ENCODE results near the gene ARFRP1.
A peak's percentile ranks its signal among the peaks of the same experiment; 100 is the strongest.

ARFRP1 gene, protein sequence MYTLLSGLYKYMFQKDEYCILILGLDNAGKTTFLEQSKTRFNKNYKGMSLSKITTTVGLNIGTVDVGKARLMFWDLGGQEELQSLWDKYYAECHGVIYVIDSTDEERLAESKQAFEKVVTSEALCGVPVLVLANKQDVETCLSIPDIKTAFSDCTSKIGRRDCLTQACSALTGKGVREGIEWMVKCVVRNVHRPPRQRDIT

DNA sequence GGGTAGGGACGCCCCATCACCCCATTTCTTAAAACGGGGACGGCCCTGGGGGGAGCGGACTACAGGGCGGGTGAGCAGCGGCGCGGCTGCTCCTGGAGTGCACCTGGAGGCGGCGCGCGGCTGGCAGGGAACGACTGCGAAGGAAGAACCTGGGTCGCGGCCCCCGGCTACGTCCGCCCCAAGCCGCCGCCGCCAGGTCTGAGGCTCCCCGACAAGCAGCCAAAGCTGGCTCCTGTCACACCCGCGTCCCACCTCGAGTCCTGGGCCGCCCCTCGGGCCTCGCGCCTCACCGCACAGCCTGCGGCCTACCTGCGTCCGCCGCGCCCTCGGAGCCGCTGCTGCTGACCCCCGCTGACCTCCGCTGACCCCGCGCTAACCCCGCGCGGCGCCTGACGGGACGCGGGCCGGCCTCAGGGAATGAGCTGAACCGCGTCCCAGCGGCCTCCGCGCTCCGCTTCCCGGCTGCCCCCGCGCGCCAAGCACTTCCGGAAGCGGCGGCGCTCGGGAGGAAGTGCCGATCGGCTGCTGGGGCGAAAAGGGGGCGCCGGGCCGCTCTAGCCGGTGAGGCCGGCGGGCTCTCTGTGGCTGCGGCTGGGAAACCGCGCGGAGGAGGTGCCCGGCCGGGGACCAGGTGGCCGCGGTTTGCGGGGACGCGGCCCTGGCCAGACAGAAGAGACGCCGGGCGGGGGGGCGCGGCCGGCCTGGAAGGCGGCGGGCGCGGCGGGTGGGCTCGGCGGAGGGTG lies at the start of gene ARFRP1, which contains the start of gene ZGPAT:
TSS of gene ARFRP1 (minus strand) at position 419 of the 743 bp plus-strand sequence. CDS start 885 bp downstream, outside the sequence.
TSS of gene ZGPAT (plus strand) at position 482 of the 743 bp plus-strand sequence. CDS start 542 bp downstream, outside the sequence.
- DNase-seq = peak; percentile 84 to 85

DNA sequence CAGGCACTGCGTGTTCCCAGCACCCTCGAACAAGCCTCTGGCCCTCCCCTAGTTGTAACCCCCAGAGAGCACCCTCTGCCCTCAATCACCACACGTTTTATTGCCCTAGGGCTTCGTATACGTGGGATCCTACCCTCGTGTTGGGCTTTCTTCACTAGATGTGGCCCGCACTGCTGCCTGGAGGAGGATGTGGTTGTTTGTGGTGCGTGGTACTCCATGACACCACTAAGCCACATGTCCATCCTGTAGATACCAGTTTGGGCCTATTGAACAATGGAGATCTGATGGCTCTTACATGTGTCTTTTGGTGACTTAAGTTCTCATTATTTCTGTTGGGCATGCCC lies 48.8 kb upstream of the ARFRP1 start:
- DNase-seq = no peak

DNA sequence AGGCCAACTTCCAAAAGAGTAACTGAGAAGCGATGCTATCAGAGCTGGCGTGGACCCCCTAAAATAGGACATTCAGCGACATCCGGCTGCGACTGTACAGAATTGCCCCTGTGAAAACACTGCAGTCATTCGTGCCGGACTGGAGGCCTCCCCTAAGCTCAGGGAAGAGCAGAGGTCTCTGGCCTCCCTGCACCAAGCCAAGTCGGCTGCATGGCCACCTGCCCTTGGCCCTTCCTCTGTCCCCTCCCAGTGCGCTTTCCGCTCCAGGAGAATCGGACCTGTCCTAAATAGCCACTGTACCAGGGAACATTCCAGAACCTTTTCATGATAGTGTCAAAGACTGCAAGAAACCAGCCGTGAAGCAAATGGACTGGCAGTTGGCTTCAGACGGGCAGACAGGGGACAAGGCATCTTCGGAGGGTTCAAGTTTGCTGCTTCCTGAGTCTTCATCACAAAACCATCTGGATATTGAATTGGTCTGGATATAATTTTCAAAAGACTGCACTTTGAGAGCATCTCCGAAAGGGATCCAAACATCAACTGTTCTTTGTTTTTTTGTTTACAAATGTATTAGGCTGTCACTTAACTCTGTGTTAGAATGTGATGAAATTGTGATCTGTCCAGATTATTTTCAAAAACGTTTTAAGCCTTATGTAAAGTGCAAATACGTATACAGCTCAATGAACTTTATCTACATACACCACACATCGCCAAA lies 48.3 kb upstream of the ARFRP1 start:
- DNase-seq = no peak

DNA sequence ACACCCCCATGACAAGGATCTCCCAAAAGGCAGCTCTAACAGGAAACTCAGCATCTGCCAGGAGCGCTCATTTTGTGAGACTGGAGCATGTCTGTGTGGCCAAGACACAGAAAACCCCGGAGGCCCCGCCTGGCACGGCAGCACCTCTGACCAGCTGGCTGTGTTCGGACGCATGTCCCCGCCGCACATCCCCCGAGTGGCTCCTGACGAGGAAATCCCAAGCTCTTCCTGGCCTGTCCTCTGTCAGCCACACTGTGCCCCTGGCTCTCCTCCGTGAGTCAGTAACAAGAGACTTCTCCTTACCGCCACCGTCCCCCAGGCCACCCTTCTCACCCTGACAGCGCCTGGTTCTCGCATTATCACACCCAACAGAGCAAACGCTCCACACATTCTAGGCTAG lies 46.2 kb upstream of the ARFRP1 start:
- no peak for DNase-seq

DNA sequence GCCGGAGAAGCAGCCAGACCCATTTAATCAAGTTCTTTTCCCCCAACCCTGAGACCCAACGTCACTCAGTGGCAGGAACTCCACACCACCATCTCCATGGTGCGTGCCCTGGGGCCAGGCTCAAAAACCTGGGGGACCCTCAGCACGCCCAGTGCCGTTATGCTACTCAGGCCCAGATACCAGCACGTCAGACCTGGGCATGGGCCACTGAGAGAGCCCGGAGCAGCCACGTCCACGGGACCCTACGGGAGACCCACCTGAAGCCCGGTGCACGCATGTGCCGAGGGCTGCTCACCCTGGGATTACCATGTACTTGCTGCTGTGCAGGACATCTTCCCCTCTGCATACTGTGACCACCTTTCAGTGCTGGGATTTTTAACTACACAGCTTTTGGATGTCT lies 45.6 kb upstream of the ARFRP1 start:
- DNase-seq = no peak

DNA sequence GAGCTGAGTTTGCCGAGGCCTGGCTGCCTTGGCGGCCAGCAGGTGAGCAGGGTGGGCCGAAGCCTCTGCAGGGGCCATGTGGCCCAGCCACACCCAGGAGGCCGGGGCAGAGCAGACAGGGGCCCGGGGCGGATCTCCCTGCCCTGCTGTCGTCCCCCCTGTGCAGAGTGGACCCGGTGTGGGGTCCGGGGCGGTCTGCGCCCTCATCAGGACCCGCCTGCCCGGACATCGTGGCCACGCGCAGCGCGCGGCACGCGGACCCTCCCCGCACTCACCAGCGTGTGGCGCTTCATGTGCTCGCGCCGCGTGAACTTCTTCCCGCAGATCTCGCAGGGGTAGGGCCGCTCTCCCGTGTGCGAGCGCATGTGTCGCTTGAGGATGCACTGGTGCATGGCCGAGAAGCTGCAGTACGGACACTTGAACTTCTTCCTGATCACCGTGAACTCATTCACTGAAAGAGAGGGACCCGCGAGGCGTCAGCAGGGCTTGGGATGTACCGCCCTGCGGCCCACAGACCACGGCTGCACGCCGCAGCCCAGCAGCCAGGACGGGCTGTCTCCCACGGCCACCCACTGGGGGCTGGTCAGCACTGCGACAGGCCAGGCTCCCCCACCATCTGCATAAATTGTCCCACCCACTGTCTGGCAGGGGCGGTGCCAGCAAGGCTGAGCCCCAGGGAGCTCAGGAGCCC lies 44.8 kb upstream of the ARFRP1 start:
- no peak for DNase-seq

DNA sequence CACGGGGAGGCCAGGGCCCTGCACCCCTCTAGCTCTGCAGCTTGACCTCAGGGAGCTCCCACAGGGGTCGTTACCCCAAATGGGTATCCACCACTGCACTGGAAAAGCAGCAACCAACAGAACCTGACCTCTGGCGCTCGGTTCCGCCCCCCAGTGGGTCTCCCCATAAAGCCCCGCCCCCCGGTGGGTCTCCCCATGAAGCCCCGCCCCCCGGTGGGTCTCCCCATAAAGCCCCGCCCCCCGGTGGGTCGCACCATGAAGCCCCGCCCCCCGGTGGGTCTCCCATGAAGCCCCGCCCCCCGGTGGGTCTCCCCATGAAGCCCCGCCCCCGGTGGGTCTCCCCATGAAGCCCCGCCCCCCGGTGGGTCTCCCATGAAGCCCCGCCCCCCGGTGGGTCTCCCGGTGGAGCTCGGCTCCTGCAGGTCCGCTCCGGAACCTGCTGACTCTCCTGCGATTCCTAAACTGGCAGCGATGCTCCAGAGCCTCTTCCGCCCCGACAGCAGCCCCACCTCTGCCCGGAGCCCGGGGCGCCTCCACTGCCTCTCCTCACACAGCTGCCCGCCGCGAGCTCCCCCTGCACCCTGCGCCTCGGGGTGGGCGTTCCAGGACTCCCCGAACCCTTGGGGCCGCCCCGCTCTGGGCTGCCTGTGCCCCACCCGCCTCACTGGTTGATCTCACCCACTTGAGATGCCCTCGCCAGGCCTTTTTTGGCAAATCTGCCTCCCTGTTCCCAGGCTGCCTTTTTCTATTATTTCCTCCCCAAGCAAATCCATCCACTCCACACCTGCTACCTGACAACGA lies 43.9 kb upstream of the ARFRP1 start:
- DNase-seq = no peak

DNA sequence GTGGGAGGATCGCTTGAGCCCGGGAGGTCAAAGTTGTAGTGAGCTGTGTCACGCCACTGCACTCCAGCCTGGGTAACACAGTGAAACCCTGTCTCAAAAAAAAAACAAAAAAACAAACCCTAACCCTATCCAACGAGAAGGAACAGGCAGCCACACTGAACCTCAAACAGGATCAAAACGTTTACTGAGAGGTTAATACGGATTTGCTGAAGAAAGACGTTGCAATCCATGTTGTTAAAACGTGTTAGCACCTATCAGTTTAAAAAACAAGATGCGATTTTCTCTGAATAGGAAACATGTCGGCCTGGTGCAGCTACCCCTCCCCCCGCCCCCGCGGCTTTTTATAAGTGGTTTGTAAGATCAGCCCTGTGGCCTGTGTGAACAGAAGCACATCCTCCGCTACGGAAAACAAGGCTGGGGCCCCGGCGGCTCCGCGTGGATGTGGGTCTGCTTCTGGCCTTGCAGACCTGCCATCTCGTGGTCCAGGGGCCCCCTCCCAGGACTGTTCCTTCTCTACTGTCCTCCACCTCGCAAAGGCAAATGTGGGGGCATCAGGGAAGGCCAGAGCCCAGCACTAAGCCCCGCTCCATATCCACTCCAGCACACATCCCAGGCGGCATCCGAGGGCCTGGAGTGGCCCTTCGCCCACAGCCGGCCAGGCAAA lies 43.2 kb upstream of the ARFRP1 start:
- peak; percentile 61 to 72 for DNase-seq

DNA sequence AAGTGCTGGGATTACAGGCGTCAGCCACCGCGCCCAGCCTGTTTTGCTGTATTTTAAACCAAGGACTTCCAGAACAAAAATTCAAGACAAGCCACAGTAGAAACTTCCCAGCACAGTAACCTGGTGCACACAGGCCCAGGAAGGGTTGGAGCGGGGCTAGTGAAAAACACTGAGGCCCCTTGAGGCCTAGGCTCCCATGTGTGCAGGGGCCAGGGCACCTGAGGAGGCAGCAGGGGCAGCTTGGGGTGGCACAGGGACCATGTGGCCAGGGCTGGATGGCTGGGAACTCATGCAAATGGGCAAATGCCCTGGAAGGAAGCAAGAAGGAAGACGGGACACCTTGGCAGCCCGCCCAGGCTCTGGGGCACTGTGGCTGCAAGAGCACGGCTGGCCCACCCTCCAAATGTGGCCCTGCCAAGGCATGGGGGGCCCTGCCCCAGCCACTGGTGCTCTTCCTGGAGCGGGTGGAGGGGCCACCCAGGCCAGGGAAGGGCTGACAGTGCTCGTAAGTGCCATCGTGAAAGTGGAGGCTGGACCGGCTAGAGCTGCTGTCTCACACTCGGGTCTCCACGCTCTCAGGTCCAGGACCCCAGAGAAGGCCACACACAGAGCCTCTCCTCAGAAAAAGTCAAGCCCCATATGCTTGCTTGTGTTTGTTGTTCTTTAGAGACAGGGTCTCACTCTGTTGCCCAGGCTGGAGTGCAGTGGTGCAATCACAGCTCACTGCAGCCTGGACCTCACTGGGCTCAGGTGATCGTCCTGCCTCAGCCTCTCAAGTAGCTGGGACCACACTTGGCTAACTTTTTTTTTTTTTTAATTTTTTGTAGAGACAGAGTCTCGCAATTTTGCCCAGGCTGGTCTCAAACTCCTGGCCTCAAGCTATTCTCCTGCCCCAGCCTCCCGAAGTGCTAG lies 42.1 kb upstream of the ARFRP1 start:
- DNase-seq = no peak

DNA sequence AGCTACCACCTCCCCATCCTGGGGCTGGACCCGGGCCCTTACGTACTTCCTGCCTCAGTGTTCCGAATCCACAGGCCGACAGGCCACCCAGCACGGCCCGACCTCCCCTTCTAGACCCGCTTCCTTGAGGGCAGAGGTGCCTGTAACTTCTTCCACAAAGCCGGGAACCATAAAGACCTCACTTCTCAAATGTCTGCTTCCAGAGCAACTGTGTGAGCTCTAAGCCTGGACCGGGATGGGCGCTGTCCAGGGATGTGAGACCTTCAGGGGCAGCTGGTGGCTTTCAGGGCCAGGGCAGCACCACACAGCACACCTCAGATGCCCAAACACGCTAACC lies 41.1 kb upstream of the ARFRP1 start:
- DNase-seq = no peak

DNA sequence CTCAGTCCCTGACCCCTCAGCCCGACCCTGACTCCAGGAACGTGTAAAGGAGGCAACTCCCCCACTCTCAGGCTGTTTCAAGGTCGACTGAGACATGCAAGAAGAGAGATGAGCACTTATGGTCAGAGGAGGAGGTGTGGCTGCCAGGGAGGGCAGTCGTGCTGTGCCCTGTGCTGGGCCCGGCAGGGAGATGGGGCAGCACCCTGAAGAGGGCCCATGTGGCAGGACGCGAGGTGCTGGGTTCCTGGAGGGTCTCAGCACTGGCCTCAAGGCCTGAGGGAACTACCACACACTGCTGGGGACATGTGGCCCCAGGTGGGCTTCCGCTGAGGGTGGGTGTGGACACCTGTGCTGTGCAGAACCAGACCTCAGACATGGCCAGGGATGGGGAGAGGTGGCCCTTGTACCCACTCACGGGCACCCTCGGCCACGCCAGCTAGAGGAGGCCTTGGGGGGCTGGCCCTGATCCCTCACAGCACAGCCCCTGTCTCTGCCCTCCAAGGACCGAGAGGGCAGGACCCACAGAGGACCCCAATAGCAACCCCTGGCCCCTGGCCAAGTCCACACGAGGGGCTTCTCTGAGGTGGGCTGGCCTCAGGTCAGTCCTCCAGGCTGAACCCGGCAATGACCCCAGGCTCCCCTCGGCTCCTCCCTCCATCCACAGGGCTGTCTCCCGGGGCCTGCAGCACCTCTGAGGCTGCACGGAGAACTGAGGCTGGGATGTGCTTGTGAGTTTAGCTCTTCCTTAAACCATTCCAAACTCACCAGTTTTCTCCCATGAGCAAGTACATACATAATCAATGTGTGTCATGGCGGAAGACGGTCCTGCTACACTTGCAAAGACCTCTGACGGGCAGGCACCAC lies 40.5 kb upstream of the ARFRP1 start:
- DNase-seq = no peak

DNA sequence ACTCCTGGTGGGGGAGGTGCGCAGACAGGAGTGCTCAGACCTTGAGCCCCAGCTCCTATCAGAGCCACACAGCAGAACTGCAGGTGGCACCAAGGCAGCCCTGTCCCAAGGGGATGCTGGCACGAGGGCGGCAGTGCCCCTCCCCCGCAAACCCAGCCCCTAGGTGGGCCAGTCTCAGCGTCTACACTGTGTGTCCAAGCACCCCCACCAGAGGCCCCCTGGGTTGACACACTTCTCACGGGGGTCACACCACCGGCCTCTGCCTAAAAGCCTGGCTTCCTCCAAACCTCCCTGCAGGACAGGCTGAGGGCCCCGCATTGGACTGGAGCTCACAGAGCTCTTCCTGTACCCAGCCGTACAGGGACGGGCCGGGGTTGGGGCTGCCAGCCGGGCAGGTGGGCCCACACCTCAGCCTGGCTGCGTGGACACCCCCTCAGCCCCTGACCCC lies 39.9 kb upstream of the ARFRP1 start:
- no peak for DNase-seq

DNA sequence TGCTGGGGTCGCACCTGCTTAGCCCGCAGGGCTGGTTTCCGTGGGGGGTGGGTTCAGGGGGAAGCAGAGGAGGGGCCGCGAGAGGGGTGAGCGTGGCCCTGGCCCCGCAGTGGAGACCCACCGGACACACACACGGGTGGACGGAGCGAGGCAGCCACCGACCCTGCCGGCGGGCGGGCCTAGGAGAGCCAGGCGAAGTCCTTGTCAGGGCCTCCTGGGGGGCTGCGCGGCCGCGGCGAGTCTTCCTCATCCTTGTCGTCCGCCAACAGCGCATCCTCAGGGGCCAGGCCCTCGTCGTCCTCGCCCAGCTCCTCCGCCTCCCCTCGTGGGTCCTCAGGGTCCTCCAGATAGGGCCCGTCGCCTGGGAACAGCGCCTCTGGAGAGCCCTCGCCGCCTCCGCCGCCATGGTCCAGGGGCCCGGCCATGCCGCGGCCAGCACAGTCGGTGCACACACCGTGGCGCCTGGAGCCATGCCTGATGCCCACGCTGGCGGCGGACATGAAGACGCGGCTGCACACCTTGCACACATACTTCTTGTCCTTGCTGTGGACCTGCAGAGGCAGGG lies 39.1 kb upstream of the ARFRP1 start:
- DNase-seq = no peak

DNA sequence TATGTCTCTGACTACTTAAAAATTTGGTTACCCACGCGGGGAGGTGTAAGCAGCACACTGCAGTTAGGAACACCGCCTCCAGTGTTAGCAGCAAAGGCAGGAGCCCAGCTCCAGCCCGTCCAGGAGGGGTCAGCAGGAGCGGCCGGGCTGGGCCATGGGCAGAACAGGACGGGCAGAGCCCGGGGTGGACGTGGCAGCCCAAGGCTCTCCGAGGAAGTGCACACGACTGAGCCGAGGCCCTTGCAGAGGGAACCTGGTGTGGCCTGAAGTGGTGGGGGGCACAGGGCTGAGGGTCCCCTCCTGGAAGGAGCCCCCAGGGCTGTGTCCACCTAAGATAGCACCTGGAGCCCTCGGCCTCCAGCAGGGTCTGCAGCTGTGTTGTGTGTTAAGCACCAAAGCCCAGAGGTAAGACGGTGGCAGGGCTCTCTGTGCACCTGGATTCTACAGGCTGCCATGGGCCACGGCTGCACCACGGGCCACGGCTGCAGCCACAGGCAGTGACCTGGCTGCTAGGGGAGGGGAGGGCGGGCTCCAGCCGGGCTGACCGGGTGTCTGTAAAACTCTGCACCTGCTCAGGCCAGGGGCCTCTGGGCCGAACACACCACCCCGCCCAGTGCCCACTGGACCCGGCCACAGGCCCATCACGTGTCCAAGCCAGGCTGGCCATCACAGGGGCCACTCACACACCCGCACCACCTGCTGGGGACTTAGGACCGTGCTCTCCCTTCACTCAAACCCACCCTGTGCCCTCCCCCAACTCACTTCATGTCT lies 38.4 kb upstream of the ARFRP1 start:
- no peak for DNase-seq

DNA sequence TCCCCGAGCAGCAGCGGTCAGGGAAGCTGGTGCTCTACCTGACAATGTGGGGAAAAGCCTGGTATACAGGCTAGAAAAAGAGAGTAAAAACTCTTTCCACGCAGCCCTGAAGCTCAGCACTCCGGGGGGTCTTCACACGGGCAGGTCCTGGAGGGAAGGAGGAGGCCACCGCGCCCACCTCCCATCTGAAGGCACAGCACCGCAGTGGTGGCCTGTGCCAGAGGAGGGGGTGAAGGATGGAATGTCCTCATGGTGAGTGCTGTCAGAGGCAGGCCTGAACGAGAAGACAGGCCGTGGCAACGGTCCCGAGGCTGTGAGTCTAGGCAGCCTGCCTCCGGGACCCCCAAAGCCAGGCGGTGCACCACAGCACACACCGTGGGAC lies 37.6 kb upstream of the ARFRP1 start:
- no peak for DNase-seq

DNA sequence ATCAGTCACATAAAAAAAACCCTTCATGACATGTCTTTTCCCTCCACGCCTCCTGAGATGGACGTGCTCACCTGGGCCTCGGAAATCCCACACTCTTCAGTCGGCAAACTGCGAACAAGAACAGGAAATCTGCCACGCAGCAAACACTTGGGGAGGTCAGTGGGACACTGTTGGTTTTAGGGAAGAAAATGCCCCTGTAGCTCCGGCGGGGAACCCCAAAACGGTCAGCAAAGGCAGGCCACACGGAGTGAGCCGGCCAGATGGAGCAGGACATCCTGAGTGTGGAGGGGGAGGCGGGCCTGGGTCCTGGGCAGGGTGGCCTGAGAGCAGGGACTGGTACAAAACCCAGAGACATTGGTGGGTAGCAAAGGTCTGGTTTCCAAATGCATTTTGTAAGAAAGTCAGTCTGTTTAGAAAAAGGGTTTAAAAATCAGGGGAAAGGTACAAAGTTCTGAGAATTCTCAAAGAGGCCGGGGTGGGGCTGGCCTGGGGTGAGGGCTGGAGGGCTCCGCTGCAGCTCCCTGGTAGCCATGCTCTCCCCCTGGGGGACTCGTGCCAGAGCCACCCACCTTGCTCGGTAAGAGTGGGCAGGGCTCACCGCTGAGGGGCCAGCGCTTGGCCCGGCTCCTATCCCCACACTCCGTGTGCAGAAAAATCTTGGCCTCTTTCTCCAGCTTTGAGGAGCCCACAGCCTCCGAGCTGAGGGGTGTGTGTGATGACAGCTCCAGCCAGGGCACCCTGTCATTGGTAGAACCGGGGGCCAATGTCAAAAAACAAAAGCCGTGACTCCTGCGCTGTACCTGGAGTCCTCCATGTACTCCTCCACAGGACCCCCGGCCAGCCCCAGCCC lies 37.0 kb upstream of the ARFRP1 start:
- no peak for DNase-seq

DNA sequence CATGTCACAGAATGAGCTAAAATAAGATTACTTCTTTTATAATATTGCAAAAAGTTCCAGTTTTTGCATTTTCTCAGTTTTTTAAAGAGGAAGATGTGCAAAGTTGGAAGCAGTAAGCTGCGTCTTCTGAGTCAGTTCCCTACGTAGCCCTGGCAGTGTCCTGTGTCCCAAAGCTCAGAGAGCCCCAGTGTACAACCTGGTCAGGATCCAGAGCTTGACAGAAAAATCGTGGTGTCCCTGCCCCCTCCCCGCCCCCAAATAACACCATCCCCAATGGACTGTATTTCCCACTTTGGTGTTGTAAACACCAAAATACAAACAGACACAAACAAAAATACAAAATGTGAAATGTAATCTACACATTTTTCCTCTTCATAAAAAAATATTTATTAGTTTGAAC lies 36.4 kb upstream of the ARFRP1 start:
- no peak for DNase-seq

Data from activated CD4-positive, alpha-beta T cell treated with anti-CD3 and anti-CD28 coated beads for 4 hours (primary cell).